Osteocyte (in vitro differentiated cells): ENCODE data around the gene SLC11A1. TPM values are rescaled to one million over a fixed set of nuclear protein-coding genes. Genes with fewer than 3 reads are reported as not detected.

Source experiments
- DNase-seq: peaks from one replicate; pipeline ENCODE4 v3.0.0; 2021; ENCODE audit warnings: mixed read lengths; ENCODE audit not compliant: unreplicated experiment; ENCODE audit errors: extremely low spot score
- H3K27ac Mint-ChIP-seq: one replicate; pipeline ENCODE4 v1.8.0; 2021; ENCODE audit warnings: mild to moderate bottlenecking, mixed read lengths; ENCODE audit not compliant: unreplicated experiment
- H3K27me3 Mint-ChIP-seq: one replicate; pipeline ENCODE4 v1.8.0; 2021; ENCODE audit warnings: mixed read lengths; ENCODE audit not compliant: unreplicated experiment
- H3K36me3 Mint-ChIP-seq: one replicate; pipeline ENCODE4 v1.8.0; 2021; ENCODE audit warnings: mixed read lengths; ENCODE audit not compliant: unreplicated experiment
- H3K4me1 Mint-ChIP-seq: one replicate; pipeline ENCODE4 v1.8.0; 2021; ENCODE audit warnings: mixed read lengths; ENCODE audit not compliant: unreplicated experiment
- H3K4me3 Mint-ChIP-seq: one replicate; pipeline ENCODE4 v1.8.0; 2021; ENCODE audit warnings: mild to moderate bottlenecking, moderate library complexity, mixed read lengths; ENCODE audit not compliant: unreplicated experiment
- H3K9me3 Mint-ChIP-seq: one replicate; pipeline ENCODE4 v1.8.0; 2021; ENCODE audit warnings: mixed read lengths; ENCODE audit not compliant: unreplicated experiment
- total RNA-seq: library from RNA; stranded (reverse); gene quantifications from 2 replicates; pipeline ENCODE4 v1.2.1, GENCODE V29; 2021
- TF ChIP-seq, protein P1 (sequence below): fragments of 200-600 bp; sonication (generic); IDR thresholded peaks from 2 replicates; pipeline ENCODE4 v1.5.0; 2021; ENCODE audit warnings: antibody characterized with exemption, mild to moderate bottlenecking, moderate library complexity

The SLC11A1 gene
- total RNA-seq, 1 donor from 2014 or later = 0.16 TPM

- H3K4me1 Mint-ChIP-seq = peaks cover 4% of the 10 kb centered on the region
- DNase-seq = no peak
- no peak overlapping the region for H3K27ac Mint-ChIP-seq
- peak overlapping the region; percentile 35 for H3K4me3 Mint-ChIP-seq
- H3K27me3 Mint-ChIP-seq = no peaks in the 10 kb centered on the region
- H3K36me3 Mint-ChIP-seq = no peaks in the 10 kb centered on the region
- no peaks in the 10 kb centered on the region for H3K9me3 Mint-ChIP-seq
- TF ChIP-seq, protein P1, sequence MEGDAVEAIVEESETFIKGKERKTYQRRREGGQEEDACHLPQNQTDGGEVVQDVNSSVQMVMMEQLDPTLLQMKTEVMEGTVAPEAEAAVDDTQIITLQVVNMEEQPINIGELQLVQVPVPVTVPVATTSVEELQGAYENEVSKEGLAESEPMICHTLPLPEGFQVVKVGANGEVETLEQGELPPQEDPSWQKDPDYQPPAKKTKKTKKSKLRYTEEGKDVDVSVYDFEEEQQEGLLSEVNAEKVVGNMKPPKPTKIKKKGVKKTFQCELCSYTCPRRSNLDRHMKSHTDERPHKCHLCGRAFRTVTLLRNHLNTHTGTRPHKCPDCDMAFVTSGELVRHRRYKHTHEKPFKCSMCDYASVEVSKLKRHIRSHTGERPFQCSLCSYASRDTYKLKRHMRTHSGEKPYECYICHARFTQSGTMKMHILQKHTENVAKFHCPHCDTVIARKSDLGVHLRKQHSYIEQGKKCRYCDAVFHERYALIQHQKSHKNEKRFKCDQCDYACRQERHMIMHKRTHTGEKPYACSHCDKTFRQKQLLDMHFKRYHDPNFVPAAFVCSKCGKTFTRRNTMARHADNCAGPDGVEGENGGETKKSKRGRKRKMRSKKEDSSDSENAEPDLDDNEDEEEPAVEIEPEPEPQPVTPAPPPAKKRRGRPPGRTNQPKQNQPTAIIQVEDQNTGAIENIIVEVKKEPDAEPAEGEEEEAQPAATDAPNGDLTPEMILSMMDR = no peak
Measured at GRCh38 chr2:218387369-218388194, 5.5 kb downstream of the SLC11A1 start.

DNA sequence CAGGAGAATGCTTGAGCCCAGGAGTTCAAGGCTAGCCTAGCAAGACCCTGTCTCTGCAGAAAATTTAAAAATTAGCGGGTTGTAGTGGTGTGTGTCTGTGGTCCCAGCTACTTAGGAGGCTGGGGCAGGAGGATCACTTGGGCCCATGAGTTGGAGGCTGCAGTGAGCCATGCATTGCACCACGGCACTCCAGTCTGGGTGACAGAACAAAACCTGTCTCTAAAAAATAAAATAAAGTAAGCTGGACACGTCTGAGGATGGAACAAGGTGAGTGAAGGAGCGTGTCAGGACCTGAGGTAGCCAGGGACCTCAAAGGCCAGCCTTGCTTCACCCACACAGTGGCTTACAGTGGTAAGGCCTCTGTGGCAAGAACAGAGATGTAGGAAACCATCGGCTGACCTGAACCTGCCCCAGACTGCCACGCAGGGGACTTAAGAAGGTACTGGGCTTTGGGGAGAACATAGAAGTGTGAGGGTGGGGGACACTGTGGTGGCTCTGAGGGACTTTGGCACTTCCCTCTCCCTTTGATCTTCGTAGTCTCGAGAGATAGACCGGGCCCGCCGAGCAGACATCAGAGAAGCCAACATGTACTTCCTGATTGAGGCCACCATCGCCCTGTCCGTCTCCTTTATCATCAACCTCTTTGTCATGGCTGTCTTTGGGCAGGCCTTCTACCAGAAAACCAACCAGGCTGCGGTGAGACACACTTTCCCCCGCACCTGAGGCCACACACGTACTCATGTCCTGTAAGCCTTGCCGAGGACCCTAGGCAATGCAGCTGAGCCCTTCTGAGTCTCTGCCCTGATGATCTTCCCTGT, 7.5 kb downstream of the SLC11A1 start:
- Mint-ChIP-seq H3K4me3 (no peak overlapping the region), H3K27ac (no peak overlapping the region), H3K9me3 (no peaks in the 10 kb centered on the region), H3K27me3 (no peaks in the 10 kb centered on the region), H3K4me1 (peaks cover 4% of the 10 kb centered on the region), H3K36me3 (no peaks in the 10 kb centered on the region)
- DNase-seq = no peak
- TF ChIP-seq, protein P1 = no peak

DNA sequence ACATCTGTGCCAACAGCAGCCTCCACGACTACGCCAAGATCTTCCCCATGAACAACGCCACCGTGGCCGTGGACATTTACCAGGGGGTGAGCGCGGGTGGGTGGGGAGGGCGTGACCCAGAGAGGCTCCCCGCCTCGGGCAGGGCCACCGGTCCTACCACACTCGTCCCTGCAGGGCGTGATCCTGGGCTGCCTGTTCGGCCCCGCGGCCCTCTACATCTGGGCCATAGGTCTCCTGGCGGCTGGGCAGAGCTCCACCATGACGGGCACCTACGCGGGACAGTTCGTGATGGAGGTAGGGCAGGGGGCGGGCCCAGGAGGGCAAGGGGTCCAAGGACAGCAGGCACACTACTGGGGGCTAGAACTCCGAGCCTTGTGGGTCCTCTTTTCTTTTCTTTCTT, 9.1 kb downstream of the SLC11A1 start:
- Mint-ChIP-seq H3K27me3 (no peaks in the 10 kb centered on the region), H3K36me3 (no peaks in the 10 kb centered on the region), H3K4me1 (peaks cover 10% of the 10 kb centered on the region), H3K9me3 (no peaks in the 10 kb centered on the region), H3K27ac (no peak overlapping the region), H3K4me3 (no peak overlapping the region)
- DNase-seq = no peak
- TF ChIP-seq, protein P1 = no peak

DNA sequence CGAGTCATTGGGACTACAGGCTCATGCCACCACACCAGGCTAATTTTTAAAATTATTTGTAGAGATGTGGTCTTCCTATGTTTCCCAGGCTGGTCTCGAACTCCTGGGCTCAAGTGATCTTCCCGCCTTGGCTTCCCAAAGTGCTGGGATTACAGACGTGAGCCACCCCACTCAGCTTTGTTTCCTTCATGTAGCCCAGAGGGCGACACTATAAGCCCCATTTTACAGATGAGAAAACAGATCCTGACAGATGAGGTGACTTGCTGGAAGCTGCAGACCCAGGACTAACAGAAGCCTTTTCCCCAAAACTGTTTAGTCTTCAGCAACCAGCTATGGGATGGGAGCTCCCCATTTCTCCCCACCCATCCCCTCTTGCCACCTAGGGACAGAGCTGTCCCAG, 10.4 kb downstream of the SLC11A1 start:
- no peaks in the 10 kb centered on the region for H3K27me3 Mint-ChIP-seq
- TF ChIP-seq, protein P1 = no peak
- H3K36me3 Mint-ChIP-seq = no peaks in the 10 kb centered on the region
- no peak overlapping the region for H3K27ac Mint-ChIP-seq
- H3K4me3 Mint-ChIP-seq = no peak overlapping the region
- DNase-seq = no peak
- H3K9me3 Mint-ChIP-seq = no peaks in the 10 kb centered on the region
- peaks cover 14% of the 10 kb centered on the region for H3K4me1 Mint-ChIP-seq

DNA sequence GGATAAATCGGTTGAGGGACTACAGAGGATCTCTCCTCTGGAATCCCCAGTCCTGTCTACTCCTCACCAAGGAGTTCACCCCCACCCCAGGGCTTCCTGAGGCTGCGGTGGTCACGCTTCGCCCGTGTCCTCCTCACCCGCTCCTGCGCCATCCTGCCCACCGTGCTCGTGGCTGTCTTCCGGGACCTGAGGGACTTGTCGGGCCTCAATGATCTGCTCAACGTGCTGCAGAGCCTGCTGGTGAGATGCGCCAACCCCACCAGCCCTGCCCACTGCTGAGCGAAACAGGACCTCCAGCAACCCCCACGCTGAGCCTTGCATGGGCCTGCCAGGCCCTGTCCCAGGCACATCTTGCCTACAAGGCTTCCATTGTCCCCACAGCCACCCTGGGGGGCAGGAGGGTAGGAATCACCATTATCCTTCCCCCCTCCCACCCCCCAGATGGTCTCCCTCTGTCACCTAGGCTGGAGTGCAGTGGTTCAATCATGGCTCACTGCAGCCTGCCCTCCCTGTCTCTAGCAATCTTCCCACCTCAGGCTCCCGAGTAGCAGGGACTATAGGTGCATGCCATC, 10.9 kb downstream of the SLC11A1 start:
- no peaks in the 10 kb centered on the region for H3K9me3 Mint-ChIP-seq
- H3K27me3 Mint-ChIP-seq = no peaks in the 10 kb centered on the region
- no peak overlapping the region for H3K27ac Mint-ChIP-seq
- no peak overlapping the region for H3K4me3 Mint-ChIP-seq
- TF ChIP-seq, protein P1 = no peak
- no peaks in the 10 kb centered on the region for H3K36me3 Mint-ChIP-seq
- H3K4me1 Mint-ChIP-seq = peaks cover 20% of the 10 kb centered on the region
- DNase-seq = no peak
